ENCODE data around the gene RIC8A.

Gene RIC8A

GRCh38 chr11:244376-244775, 36.9 kb downstream of the RIC8A start:
- no peak for DNase-seq (ENCODE audit: low read depth)

GRCh38 chr11:249062-249461, 41.6 kb downstream of the RIC8A start:
- no peak for DNase-seq (ENCODE audit: low read depth)

- DNase-seq (ENCODE audit: low read depth) = no peak
Measured at GRCh38 chr11:250274-250673, 42.8 kb downstream of the RIC8A start.

DNA sequence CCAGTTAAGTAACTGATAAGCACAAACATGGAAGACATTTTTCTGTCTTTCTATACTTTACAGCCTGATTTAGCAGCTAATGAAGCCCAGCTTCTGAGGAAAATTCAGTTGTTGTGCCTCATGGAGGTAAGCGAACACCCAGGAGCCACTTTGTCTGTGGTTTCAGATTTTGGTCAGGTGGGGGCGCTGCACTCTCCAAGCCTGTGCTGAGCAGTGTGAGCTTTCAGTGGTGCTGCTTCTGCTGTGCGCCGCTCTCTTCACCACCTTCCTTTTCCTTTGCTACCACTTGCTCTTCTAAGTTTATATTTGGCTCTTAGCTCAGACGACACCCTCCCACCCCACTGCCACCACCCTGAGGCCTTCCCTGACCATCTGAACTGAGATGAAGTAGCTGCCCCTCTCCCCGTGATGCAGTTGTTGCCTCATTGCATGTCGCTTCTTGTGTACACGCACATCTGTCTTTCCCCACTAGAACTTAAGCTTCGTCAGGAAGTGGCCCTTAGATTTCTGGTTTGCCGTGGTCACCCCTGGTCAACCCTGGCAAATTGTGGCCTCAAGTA, 43.3 kb downstream of the RIC8A start:
- no peak for DNase-seq (ENCODE audit: low read depth)

DNA sequence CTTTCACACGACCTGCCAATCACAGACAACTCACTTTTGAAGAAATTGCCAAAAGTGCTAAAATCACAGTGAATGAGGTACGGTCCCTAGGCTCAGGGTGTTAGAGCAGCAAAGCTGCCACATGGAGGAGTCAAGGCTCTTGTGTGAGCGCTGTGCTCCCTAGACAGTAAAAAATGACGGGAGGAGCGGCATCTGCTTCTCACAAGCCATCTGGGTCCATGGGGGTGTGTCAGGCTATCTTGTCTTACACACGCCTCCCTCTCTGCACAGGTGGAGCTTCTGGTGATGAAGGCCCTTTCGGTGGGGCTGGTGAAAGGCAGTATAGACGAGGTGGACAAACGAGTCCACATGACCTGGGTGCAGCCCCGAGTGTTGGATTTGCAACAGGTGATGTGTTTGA, 44.0 kb downstream of the RIC8A start:
- no peak for DNase-seq (ENCODE audit: low read depth)

- no peak for DNase-seq (ENCODE audit: low read depth)
Measured at GRCh38 chr11:252666-253065, 45.2 kb downstream of the RIC8A start.

DNA sequence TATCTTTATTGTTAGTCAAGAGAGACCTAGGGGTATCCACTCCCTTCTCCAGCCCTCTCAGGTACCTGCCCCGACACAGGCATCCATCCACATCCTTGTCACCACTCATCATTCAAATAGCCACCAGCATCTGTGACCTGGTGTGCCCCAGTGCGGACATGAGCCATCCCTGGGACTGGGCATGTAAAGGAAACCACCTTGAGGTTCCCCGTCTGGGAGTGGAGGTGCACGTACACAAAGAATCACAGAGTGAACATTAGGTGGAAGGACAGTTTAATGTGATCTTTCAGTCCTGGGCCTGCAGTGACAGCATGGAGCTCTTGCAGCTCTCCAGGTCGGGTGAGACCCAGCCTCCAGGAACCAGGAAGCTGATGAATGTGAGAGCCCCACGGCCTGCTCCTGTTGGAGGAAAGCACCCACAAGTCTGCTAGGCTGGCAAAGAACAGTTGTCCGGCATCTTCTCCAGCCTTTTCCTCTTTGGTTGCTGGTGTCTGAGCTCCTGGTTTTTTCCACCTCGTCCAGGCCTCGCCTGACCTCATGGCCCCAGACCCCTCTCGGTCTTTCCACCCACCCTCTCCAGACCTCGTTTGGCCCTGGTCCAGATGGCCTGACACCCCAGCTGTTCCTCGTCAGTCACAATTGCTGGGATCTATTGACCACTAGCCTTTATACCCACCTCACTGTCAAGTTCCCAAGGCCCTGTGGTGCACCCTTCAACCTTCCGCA, 45.8 kb downstream of the RIC8A start:
- DNase-seq (ENCODE audit: low read depth) = no peak

DNA sequence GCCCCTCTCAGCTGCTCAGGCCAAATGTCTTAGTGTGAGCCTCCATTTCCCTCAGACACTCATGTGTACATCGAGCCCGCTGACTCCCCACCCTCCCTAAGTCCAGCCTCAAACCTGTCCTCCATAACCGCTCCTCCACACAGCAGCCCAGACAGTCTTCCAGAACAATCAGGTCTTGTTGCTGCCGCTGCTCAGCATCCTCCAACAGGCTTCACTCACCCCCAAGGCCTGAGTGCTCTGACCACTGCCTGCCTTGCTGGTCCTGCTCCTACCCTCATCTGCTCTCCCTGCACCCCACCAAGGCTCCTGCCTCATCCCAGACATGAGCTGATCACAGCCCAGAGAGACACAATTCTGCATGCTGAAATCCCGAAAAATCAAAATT, 46.4 kb downstream of the RIC8A start:
- no peak for DNase-seq (ENCODE audit: low read depth)

GRCh38 chr11:255176-255575, 47.7 kb downstream of the RIC8A start:
- DNase-seq (ENCODE audit: low read depth) = no peak

DNA sequence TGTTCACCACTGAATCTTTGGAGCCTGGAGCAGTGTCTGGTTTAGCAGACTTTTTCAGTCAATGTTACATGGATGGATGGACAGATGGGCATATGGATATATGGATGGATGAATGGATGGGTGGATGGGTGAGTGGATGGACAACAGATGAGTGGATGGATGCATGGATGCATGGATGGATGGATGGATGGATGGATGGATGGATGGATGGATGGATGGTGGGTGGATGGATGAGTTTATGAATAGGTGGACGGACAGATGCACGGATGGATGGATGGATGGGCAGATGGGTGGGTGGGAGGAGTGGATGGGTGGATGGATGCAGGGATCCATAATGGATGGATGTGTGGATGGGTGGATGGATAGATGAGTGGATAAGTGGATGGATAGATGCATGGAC, 48.3 kb downstream of the RIC8A start:
- DNase-seq (ENCODE audit: low read depth) = no peak

GRCh38 chr11:256952-257737, 49.6 kb downstream of the RIC8A start:
- DNase-seq (ENCODE audit: low read depth) = no peak

GRCh38 chr11:257766-258493, 50.4 kb downstream of the RIC8A start:
- no peak for DNase-seq (ENCODE audit: low read depth)

DNA sequence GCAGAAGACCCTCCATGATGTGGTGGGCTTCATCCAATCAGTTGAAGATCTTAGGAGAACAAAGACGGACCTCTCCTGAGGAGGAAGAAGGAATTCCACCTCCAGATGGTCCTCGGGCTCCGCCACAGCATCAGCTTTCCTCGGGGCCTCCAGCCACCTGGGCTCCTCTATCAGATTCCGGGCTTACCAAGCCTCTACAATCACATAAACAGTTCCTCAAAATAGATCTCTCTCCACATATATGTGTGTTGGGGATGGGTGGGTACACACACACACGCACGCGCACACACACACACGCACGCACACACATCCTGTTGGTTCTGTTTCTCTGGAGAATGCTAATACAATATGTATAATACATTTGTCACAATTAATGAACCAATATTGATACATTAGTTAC, 51.9 kb downstream of the RIC8A start:
- no peak for DNase-seq (ENCODE audit: low read depth)

DNA sequence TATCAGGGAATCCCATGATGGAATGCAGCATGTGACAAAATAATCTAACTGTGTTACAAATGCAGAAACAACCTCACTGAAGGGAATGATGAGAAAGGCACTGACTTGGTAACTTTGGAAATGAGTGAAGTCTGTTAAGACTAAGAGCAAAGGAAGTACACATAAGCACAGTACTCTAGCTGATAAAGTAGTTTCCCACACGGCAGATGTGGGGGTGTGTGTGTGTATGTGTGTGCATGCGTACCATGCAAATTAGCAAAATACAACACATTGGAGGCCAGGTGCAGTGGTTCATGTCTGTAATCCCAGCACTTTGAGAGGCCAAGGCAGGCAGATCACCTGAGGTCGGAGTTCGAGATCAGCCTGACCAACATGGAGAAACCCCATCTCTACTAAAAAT, 54.1 kb downstream of the RIC8A start:
- DNase-seq (ENCODE audit: low read depth) = no peak
